Stimulated activated naive B cell treated with anti-CD40 and anti-IgM and Interleukin-4, amounts not matched to agents 10 μg/mL and 1 μg/mL and 100 μg/mL, for 72 hours (primary cell): Measurements from ENCODE around the gene CFAP299.
"Not testable (repeated sequence)": the region's sequence is repeated elsewhere in the genome, so short reads cannot be mapped to it uniquely, and the experiment has no call there.

Experiments used
- ATAC-seq, 2 donors: fragments of 150-1000 bp; cut with Tn5 transposase; replicated peaks; 2 replicates each; pipeline ENCODE4 v1.10.0; 2021; ENCODE audit warnings: moderate library complexity in 1 of 2
- DNase-seq: peaks from one replicate; pipeline ENCODE4 v3.0.0; 2021
- H3K27ac Mint-ChIP-seq: one replicate; pipeline ENCODE4 v1.8.0; 2022; ENCODE audit warnings: mild to moderate bottlenecking, mixed read lengths
- H3K27me3 Mint-ChIP-seq, 2 donors: one replicate each; pipeline ENCODE4 v1.8.0; 2022; ENCODE audit warnings: mixed read lengths in 2 of 2
- H3K36me3 Mint-ChIP-seq, 2 donors: one replicate each; pipeline ENCODE4 v1.8.0; 2022; ENCODE audit warnings: mixed read lengths in 2 of 2, mild to moderate bottlenecking in 1 of 2
- H3K4me1 Mint-ChIP-seq, 2 donors: one replicate each; pipeline ENCODE4 v1.8.0; 2022; ENCODE audit warnings: mixed read lengths in 2 of 2, mild to moderate bottlenecking in 1 of 2
- H3K4me3 Mint-ChIP-seq, 2 donors: one replicate each; pipeline ENCODE4 v1.8.0; 2022; ENCODE audit warnings: mild to moderate bottlenecking in 2 of 2, mixed read lengths in 2 of 2, moderate library complexity in 1 of 2
- H3K9me3 Mint-ChIP-seq, 2 donors: one replicate each; pipeline ENCODE4 v1.8.0; 2022; ENCODE audit warnings: mixed read lengths in 2 of 2, mild to moderate bottlenecking in 1 of 2

The CFAP299 gene

DNA sequence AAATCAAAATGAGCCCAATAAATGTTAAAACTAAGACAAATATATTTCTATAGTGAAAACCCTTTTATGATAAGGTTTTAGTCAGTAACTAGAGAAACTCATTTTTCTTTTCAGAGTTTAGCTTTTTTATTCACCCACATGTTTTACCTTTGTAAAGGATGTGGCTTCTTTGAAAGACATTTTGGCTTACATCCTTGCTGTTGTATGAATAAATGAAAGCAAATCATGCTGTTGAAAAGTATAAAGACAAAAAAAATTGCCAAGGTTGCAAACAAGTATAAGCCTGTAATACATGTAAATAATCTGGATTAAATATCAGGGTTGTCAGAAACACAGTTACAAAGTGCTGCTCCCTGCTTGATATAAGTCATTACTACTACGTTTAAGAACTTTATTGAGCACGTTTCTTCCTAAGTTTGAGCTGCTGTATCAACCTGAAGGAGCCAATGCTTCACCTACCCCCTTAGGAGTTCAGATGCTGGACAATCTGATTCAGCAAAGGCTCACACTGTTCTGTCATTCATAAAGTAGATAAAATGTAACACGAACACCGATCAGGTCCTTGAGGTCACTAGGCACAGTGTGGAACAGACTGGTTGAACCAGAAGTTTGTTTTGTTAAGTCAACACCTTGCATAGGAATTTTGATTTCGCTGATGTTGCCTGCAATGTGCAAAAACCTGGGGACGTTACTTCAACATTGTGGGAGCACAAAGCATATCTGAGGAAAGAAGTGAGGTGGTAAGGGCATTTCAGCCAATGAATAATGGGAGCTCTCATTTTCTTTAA is 373.7 kb downstream of the CFAP299 start:
- ATAC-seq (no peak), DNase-seq (no peak)
- no peaks in the 10 kb centered on the region for H3K4me1 Mint-ChIP-seq
- H3K27ac Mint-ChIP-seq = no peak overlapping the region
- H3K9me3 Mint-ChIP-seq = no peaks in the 10 kb centered on the region
- peaks cover 0 to 3% of the 10 kb centered on the region in 2 donors for H3K27me3 Mint-ChIP-seq
- no peaks in the 10 kb centered on the region for H3K36me3 Mint-ChIP-seq
- H3K4me3 Mint-ChIP-seq = no peak overlapping the region

DNA sequence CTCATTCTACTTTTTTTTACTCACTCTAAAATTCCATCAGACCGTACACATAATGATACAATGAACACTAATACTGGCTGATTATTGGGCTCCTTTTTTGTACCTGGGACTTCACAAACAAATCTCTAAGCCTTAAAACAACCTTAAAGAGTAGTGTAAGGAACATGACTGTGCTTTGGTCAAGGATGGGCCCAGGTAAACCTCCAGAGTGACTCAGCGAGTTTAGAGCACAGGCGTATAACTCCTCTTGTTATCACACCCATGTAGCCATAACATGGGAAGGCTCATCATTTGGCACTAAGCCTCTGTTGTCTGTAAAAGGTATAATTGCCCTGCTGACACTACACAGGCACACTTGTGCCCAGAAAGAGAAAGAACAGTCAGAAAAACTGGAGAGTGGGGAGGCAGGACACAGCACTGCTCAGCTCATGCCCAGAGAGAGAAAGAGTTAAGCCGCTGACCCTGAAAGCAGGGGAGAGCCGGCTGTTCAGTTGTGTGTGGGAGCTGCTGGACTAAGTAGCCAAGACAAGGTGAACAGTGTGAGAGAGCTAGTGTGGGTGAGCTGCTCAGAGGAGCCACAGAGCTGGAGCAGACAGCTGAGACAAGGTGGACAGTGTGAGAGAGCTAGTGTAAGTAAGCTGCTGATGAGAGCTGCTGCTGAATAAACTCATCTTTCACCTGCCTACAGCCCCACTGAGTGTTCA is 375.4 kb downstream of the CFAP299 start:
- H3K9me3 Mint-ChIP-seq = no peaks in the 10 kb centered on the region
- DNase-seq (no peak), ATAC-seq (no peak)
- peaks cover 0 to 3% of the 10 kb centered on the region in 2 donors for H3K27me3 Mint-ChIP-seq
- H3K4me3 Mint-ChIP-seq = no peak overlapping the region
- no peak overlapping the region for H3K27ac Mint-ChIP-seq
- no peaks in the 10 kb centered on the region for H3K36me3 Mint-ChIP-seq
- no peaks in the 10 kb centered on the region for H3K4me1 Mint-ChIP-seq

DNA sequence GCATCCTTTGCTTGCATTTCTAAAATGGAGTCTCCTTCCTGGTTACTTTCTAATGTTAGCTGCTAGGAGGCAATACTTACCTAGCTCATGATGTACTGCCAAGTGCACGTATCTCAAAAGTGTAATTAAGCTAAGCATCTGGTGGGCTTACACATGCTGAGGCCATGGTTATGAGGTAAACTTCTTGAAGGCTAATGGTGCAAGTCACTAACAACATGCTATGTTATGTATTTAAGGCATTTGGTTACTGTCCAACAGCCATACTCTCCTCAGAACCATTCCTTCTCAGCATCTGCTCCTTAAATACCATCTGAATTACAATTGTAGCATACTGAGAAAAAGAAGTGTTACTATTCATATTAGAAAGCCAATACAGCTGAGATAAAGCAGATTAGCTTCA is 376.4 kb downstream of the CFAP299 start:
- Mint-ChIP-seq H3K36me3 (no peaks in the 10 kb centered on the region), H3K27me3 (peaks cover 0 to 3% of the 10 kb centered on the region in 2 donors), H3K4me3 (no peak overlapping the region), H3K9me3 (no peaks in the 10 kb centered on the region), H3K27ac (no peak overlapping the region), H3K4me1 (no peaks in the 10 kb centered on the region)
- DNase-seq (no peak), ATAC-seq (no peak)

DNA sequence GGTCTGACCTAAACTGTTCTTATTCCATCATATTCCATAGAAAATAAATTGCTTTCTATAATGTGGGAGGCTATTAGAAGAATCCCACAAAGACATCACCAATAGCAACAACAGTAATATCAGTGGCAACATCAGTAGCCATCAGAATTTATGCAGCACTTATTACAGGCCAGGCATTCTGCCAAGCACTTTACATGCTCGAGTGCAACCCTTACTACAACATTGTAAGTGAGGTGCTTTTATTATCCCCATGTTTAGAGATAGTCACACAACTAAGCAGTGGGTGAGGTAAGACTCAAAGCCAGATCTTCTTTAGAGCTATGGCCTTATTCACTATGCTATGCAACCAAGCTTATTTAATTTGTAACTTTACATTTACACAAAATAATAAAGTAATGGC is 377.9 kb downstream of the CFAP299 start:
- Mint-ChIP-seq H3K36me3 (peaks cover 0 to 5% of the 10 kb centered on the region in 2 donors), H3K4me3 (no peak overlapping the region), H3K4me1 (no peaks in the 10 kb centered on the region), H3K27ac (no peak overlapping the region), H3K9me3 (peaks cover 1 to 6% of the 10 kb centered on the region in 2 donors), H3K27me3 (peaks cover 0 to 8% of the 10 kb centered on the region in 2 donors)
- DNase-seq (no peak), ATAC-seq (no peak)

DNA sequence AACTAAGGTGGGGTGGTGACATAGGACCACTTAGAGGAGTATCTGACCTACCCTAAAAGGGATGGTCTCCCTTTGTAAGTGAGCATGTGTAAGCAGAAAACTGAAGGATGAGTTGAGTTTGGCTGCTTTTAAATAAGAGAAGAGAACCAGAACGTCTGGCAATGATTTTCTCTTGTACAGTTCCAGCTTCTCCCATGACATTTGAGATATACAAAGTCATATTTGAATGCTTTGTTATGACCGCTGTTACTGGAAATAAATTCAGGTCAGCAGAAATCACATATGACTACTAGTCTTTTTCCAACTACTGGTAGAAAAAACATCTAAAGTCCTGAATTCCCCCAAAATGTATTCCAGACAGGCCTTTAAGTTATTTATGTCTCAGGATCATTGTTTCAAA is 381.7 kb downstream of the CFAP299 start:
- peaks cover 0 to 5% of the 10 kb centered on the region in 2 donors for H3K36me3 Mint-ChIP-seq
- H3K4me1 Mint-ChIP-seq = no peaks in the 10 kb centered on the region
- DNase-seq (no peak), ATAC-seq (no peak)
- H3K9me3 Mint-ChIP-seq = peaks cover 13 to 16% of the 10 kb centered on the region in 2 donors
- H3K27ac Mint-ChIP-seq = no peak overlapping the region
- peaks cover 0 to 5% of the 10 kb centered on the region in 2 donors for H3K27me3 Mint-ChIP-seq
- H3K4me3 Mint-ChIP-seq = no peak overlapping the region

DNA sequence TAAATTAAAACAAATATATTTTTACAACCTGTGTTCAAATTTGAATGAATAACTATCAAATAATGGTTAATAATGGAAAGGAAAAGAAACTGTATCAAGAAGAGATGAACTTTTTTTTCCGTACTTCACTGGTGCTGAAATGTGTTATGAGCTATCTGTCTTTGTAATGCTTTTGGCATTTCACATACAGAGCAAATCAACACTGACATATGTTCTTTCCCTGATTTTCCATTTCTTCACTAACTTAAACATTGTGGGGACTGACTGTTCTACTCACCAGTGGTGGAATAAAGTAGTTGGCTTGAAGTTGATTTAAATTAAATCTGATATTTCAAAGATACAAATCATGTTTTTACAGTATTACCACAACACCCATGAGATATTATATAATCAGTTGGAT is 390.9 kb downstream of the CFAP299 start:
- no peak overlapping the region for H3K27ac Mint-ChIP-seq
- ATAC-seq (no peak), DNase-seq (no peak)
- H3K27me3 Mint-ChIP-seq = peaks cover 7 to 21% of the 10 kb centered on the region in 2 donors
- H3K4me1 Mint-ChIP-seq = peaks cover 0 to 6% of the 10 kb centered on the region in 2 donors
- H3K9me3 Mint-ChIP-seq = peaks cover under 1 to 5% of the 10 kb centered on the region in 2 donors
- H3K36me3 Mint-ChIP-seq = no peaks in the 10 kb centered on the region
- no peak overlapping the region for H3K4me3 Mint-ChIP-seq

DNA sequence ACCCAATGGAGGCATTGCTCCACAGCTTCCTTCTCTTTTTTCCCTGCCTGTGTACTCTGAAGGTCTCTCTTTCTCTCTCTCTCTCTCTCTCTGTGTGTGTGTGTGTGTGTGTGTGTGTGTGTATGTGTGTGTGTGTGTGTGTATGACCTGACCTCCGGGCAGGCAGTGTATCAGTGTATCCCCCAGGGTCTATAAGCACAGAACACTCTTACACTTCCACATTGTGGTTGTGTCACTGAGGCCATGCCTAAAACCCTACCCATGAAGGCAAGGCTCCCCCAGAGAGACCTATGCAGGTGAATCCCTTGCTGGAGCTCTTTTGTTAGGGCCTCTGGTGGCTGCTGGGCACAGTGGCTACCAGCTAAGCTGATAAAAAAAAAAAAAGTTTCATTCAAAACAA is 394.6 kb downstream of the CFAP299 start:
- Mint-ChIP-seq H3K4me1 (peaks cover 0 to 6% of the 10 kb centered on the region in 2 donors), H3K4me3 (no peak overlapping the region), H3K9me3 (no peaks in the 10 kb centered on the region), H3K36me3 (no peaks in the 10 kb centered on the region), H3K27me3 (peaks cover 7 to 16% of the 10 kb centered on the region in 2 donors), H3K27ac (no peak overlapping the region)
- ATAC-seq = no peak
- DNase-seq = no peak

DNA sequence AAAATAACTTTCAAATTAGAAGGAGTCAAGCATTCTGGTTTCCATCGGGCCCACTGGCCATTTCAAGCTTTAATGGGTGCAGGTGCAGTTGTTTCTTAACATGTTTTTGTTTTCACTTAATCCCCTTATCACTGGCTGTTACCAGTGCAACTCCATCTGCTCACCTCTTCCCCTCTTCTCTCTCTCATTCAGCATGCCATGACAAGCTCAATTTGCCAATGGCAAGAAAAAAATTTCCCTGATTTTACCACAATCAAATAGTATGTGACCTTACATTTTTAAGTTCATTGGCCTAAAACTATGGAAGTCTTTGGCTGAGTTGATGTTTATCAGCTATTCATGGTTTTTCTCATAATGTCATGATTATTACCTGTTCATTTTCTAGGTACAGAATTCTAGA is 395.9 kb downstream of the CFAP299 start:
- no peak overlapping the region for H3K27ac Mint-ChIP-seq
- no peaks in the 10 kb centered on the region for H3K36me3 Mint-ChIP-seq

DNA sequence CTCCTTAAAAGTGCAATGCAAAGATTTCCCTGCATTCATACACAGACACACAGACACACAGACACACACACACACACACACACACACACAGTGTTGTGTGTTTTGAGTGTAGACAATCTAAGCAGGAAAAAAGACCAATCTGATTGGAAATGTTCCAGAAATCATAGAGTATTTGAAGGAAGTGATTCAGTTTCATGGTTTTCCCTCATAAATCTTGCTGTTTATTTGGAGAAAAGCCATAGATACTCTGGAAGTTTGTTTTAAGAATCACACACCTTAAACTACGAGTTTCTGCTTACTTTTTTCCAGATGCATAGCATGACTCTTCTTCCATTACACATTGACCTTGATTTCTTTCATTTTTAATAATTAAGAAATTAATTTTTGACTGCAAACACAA is 396.5 kb downstream of the CFAP299 start:
- DNase-seq (no peak), ATAC-seq (no peak)
- Mint-ChIP-seq H3K27ac (no peak overlapping the region), H3K4me1 (peaks cover 0 to 6% of the 10 kb centered on the region in 2 donors), H3K9me3 (no peaks in the 10 kb centered on the region), H3K27me3 (peaks cover 7 to 8% of the 10 kb centered on the region in 2 donors), H3K36me3 (no peaks in the 10 kb centered on the region), H3K4me3 (no peak overlapping the region)

More for the DNA sequence above, 395.9 kb downstream of the CFAP299 start:
- DNase-seq (no peak), ATAC-seq (no peak)
- Mint-ChIP-seq H3K27me3 (peaks cover 7 to 8% of the 10 kb centered on the region in 2 donors), H3K4me3 (no peak overlapping the region), H3K9me3 (no peaks in the 10 kb centered on the region), H3K4me1 (peaks cover 0 to 6% of the 10 kb centered on the region in 2 donors)

DNA sequence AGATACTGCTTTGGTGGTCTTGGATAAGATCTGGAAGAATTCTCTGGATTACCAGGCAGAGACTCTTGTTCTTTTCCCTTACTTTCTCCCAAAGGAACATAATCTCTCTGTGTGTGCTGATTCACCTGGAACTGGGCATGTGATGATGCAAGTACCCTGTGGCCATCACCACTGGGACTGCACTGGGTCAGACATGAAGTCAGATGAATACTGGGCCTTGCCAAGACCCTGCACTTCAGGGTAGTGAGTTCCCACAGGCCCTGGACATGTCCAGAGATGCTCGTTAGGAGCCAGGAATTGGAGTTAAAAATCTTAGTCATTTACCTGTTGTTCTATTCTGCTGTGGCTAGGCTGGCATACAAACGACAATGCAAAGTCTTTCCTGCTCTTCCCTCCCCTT is 404.8 kb downstream of the CFAP299 start:
- no peaks in the 10 kb centered on the region for H3K4me1 Mint-ChIP-seq
- H3K4me3 Mint-ChIP-seq = no peak overlapping the region
- peaks cover 8 to 18% of the 10 kb centered on the region in 2 donors for H3K27me3 Mint-ChIP-seq
- no peak for DNase-seq
- peaks cover 2 to 7% of the 10 kb centered on the region in 2 donors for H3K36me3 Mint-ChIP-seq
- no peak overlapping the region for H3K27ac Mint-ChIP-seq
- ATAC-seq = no peak
- H3K9me3 Mint-ChIP-seq = peaks cover 21 to 28% of the 10 kb centered on the region in 2 donors

DNA sequence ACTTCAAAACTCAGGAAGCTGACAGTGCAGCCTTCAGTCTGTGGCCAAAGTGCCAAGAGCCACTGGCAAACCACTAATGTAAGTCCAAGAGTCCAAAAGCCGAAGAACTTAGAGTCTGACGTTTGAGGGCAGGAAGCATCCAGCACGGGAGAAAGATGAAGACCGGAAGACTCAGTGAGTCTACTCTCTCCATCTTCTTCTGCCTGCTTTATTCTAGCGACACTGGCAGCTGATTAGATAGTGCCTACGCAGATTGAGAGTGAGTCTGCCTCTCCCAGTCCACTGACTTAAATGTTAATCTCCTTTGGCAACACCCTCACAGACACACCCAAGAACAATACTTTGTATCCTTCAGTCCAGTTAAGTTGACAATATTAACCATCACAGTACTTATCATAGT is 414.0 kb downstream of the CFAP299 start:
- H3K36me3 Mint-ChIP-seq, DNase-seq, H3K27ac Mint-ChIP-seq, H3K9me3 Mint-ChIP-seq, ATAC-seq, H3K4me1 Mint-ChIP-seq, H3K4me3 Mint-ChIP-seq, H3K27me3 Mint-ChIP-seq: not testable (repeated sequence)

DNA sequence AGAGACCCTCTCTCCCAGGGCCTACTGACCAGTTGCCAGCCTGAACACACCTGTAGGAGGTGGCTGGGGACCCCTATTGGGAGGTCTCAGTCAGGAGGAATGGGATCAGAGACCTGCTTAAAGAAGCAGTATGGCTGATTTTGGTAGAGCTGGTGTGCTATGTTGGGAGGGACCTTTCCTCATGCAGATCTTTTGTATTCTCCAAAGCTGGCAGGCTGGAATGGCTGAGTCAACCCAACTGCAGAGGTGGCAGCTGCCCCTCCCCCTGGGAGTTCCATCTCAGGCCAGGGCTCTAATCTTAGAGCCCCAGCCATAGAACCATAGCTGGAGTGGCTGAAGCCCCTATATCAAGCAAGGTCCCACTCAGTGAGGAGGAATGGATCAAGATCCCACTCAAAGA is 415.7 kb downstream of the CFAP299 start:
- ATAC-seq (no peak), DNase-seq (no peak)
- Mint-ChIP-seq H3K27me3 (no peaks in the 10 kb centered on the region), H3K9me3 (peaks cover 0 to 1% of the 10 kb centered on the region in 2 donors), H3K27ac (no peak overlapping the region), H3K4me3 (no peak overlapping the region), H3K4me1 (peaks cover 2 to 7% of the 10 kb centered on the region in 2 donors), H3K36me3 (no peaks in the 10 kb centered on the region)

DNA sequence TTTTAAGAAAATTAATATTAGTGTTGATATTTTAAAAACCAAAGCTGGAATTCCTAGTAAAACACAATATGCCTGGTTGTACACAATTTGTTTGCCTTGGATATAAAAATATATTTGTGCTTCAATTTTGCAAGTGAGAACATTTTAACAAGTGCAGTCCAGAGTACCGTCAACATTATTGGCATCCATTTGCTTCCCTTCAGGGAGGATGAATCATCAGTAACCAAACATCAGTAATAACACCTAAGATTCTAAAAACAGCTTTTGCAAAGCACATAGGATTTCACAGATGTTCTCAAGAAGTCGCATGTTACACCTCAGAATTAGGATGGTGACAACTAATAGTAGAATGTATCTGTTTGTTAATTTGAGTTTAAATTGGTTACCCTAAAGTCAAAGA is 432.4 kb downstream of the CFAP299 start:
- H3K27me3 Mint-ChIP-seq = no peaks in the 10 kb centered on the region
- no peak overlapping the region for H3K4me3 Mint-ChIP-seq
- no peak for ATAC-seq

DNA sequence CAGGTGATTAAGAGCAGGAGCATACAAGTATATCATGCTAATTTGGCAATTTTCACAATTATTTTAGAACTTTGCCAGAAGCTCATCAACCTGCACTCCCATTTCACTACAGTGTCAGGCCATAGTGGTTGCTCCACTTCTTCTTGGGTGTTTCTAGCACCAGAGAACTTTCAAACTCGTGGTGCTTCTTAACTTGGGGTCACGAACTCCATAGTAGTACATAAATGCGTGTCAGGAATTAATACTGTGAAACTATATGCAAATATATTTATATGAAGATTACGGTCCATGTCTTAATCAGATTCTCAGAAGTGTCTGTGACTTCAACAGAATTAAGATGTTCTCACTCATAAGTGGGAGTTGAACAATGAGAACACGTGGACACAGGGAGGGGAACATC is 440.6 kb downstream of the CFAP299 start:
- DNase-seq (no peak), ATAC-seq (no peak)
- Mint-ChIP-seq H3K9me3 (no peaks in the 10 kb centered on the region), H3K36me3 (no peaks in the 10 kb centered on the region), H3K4me1 (no peaks in the 10 kb centered on the region), H3K27ac (no peak overlapping the region), H3K4me3 (no peak overlapping the region), H3K27me3 (no peaks in the 10 kb centered on the region)

More for the DNA sequence above, 432.4 kb downstream of the CFAP299 start:
- Mint-ChIP-seq H3K9me3 (peaks cover 3% of the 10 kb centered on the region in 2 donors), H3K36me3 (no peaks in the 10 kb centered on the region), H3K4me1 (no peaks in the 10 kb centered on the region), H3K27ac (no peak overlapping the region)
- DNase-seq = no peak

DNA sequence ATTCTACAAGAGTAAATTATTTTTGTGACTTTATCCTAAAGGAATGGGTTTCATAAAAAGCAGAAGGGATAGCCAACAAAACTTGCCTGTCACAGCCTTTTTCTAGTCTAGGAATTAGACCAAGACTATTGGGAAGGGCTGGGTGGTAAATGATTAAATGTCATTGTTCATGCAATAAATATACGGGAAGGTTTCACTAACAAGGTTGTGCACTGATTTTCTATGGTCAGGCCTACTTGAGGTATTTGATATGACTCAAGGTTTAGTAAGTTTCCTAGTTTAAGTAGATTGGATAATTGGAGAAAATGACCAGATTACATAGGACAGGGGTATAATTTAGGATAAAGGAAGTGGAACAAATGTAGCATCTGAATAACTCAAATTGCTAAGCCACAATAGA is 445.9 kb downstream of the CFAP299 start:
- no peak overlapping the region for H3K27ac Mint-ChIP-seq
- H3K4me3 Mint-ChIP-seq = no peak overlapping the region

More for the DNA sequence above, 445.9 kb downstream of the CFAP299 start:
- ATAC-seq = no peak
- Mint-ChIP-seq H3K36me3 (no peaks in the 10 kb centered on the region), H3K4me1 (no peaks in the 10 kb centered on the region), H3K27me3 (no peaks in the 10 kb centered on the region), H3K9me3 (no peaks in the 10 kb centered on the region)
- no peak for DNase-seq
